ENCODE measurements around the gene EHBP1L1.

EHBP1L1 gene

DNA sequence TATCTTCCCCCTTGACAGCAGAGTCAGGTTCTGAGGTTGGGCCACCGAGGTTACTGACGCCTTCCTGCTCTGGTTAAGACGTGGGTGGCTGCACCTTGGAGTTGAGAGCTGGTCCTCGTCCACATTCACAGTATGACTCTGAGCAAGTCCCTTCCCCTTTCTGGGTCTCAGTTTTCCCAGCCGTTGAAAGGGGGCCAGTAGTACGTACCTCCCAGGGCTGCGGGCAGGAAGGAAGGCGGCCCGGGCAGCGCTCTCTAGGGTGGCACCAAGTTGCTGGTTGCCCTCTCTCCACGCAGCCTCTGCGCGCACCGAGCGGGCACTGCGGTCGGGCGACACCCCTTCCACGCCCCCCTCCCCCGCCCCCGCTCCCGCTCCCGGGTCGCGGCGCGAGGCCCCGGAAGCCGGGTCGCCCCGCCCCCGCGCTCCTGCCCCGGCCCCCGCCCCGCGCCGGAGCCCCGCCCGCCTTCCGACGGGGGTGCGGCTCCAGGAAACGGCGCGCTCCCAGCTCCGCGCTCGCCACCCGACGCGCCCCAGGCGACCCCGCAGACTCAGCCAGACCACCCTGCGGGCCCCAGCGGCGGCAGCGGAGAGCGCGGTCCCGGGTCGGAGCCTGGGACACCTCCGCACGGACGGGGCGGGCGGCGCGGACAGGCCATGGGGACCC, at the start of gene EHBP1L1:
EHBP1L1 (plus strand) TSS at position 486 of the 664 bp plus-strand sequence. CDS start 250 bp downstream, outside the sequence.
- DNase-seq, result no peak

GRCh38 chr11:65526744-65527143, 49.1 kb upstream of the EHBP1L1 start:
- no peak for DNase-seq

DNA sequence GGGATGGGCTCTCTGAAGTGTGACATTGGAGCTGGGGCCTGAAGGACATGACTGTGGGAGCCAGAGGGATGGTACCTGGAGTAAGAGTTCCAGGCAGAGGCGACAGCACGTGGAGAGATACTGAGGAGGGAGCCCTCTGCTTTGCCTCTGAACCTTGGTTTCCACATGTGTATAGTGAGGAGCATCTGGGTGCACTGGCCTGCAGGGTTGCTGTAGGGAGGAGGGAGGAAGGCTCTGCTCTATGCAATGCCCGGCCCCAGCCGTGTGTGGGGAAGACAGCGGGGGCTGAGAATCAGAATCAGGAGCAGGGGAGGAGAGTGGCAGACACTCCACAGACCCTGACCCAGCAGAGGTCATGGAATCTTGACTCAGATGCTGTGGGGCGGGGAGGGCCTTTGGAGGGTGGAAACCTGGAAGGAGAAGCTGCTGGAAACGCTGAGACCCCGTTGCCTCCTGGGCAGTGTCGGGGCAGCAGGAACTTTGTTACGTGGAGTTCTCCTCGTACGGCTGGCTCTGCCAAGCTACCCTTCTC, 47.0 kb upstream of the EHBP1L1 start:
- DNase-seq, result no peak

GRCh38 chr11:65529475-65530156, 46.2 kb upstream of the EHBP1L1 start:
- DNase-seq, result no peak

DNA sequence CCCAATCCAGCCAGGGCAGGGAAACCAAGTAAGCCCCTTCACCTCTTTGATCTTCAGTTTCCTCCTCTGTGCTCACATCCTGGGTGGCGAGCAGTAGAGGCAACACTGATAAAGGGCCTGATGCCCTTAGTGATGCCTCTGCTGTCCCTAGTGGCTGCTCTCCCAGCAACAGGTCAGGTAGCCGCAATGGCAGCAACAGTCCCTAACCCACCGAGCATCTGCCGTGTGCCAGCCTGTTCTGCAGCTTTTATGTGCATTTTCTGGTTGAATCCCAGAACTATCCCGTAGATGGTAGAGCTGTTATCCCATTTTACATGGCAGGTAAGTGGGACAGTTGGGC, 45.7 kb upstream of the EHBP1L1 start:
- no peak for DNase-seq

GRCh38 chr11:65532388-65533064, 43.3 kb upstream of the EHBP1L1 start:
- no peak for DNase-seq

DNA sequence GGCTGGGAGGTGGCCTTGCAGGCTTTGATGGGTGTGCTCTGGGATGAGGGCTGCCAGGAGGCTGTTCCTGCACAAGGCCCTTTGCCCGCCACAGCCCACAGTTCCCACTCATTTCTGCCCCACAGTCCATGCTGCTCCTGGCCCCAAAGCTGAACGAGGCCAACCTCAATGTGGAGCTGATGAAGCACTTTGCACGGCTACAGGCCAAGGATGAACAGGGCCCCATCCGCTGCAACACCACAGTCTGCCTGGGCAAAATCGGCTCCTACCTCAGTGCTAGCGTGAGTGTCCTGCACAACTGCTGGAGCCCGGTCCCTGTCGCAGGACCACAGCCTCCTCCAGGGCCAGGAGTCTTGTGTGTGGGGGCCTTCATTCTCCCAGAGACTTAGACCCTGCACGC, 40.8 kb upstream of the EHBP1L1 start:
- no peak for DNase-seq

- DNase-seq, result no peak
Measured at GRCh38 chr11:65536412-65537295, 39.2 kb upstream of the EHBP1L1 start.

DNA sequence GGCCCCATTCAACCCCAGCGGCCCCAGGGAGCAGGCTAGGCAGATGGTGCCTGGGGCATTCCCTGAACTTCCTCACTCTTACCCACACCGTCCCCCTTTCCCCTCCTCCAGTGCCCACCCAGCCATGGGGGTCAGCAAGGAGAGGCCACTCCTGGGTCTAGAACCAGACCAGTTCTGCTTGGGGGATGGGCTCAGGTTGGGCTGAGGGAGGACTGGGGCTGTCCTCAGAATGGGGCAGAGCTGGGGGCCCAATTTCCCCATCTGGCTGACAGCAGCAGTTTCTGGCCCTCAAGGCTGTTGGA, 38.6 kb upstream of the EHBP1L1 start:
- DNase-seq, result no peak

- no peak for DNase-seq
Measured at GRCh38 chr11:65537620-65538231, 38.1 kb upstream of the EHBP1L1 start.

DNA sequence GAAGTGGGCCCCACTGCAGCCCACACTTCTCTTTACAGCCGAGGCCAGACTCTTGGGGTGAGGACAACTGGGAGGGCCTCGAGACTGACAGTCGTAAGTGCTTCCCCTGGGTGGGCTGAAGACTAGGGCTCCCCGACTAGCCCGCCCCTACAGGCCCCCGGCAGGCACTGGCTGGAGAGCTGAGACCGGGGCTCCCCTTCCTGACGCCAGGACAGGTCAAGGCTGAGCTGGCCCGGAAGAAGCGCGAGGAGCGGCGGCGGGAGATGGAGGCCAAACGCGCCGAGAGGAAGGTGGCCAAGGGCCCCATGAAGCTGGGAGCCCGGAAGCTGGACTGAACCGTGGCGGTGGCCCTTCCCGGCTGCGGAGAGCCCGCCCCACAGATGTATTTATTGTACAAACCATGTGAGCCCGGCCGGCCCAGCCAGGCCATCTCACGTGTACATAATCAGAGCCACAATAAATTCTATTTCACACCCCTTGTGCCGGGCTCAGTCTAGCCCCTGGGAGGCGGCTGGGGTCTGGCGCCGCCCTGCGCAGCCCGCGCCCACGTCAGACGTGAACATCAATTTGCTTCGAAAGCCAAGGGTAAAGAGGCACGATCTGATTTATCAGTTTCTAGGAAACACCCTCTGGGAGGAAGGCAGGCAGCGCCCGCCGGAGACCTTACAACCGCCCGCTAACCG, 37.5 kb upstream of the EHBP1L1 start:
- no peak for DNase-seq

GRCh38 chr11:65538915-65539743, 36.7 kb upstream of the EHBP1L1 start:
- DNase-seq, result no peak

- DNase-seq, result no peak
Measured at GRCh38 chr11:65539744-65540289, 36.0 kb upstream of the EHBP1L1 start.

- DNase-seq, result no peak
Measured at GRCh38 chr11:65540290-65541092, 35.4 kb upstream of the EHBP1L1 start.

- no peak for DNase-seq
Measured at GRCh38 chr11:65541093-65541982, 34.5 kb upstream of the EHBP1L1 start.

DNA sequence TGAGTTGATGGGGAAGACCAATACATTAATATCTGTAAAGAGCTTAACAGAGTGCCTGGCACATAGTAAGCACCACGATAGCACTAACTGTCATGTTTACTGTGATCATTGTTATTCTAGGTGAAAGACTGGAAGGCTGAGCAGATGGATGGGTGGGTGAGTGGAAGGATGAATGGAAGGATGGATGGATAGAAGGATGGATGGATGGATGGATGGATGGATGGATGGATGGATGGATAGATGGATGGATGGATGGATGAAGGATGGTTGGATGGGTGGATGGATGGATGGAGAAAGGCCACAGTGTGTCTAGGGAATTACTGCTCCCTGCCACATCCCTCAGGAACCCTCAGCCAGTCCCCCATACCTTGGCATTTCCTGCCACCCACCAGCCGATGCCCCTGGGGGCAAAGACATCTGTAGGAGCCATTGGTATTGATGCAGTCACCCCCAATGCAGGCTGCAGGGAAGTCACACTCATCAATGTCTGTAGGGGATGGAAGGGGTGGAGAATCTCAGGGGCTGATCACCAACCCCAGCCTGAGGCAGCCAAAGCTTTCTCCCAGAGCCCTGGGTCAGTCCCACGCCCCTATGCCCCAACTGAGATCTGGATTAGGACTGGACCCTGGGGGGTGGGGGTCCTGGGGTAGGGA, 33.0 kb upstream of the EHBP1L1 start:
- no peak for DNase-seq

GRCh38 chr11:65545853-65546216, 30.0 kb upstream of the EHBP1L1 start:
- DNase-seq, result no peak

- no peak for DNase-seq
Measured at GRCh38 chr11:65546217-65546958, 29.5 kb upstream of the EHBP1L1 start.
